Testis (tissue), 2 donors: Measurements from ENCODE around the gene C20orf141.

Experiments
- POLR2A ChIP-seq: fragments of 450-650 bp; IDR thresholded peaks from one replicate; pipeline ENCODE4 v1.6.1; 2017; ENCODE audit warnings: antibody characterized with exemption, mild to moderate bottlenecking, moderate library complexity
- TF ChIP-seq, protein P1 (sequence below), 3 experiments: fragments of 450-650 bp in 2 of 3; fragments of 200-600 bp in 1 of 3; sonication (generic) in 1 of 3; IDR thresholded peaks; one replicate each; pipeline ENCODE4 v1.5.1; 2016 to 2019; ENCODE audit warnings: antibody characterized with exemption in 3 of 3, mild to moderate bottlenecking in 2 of 3, moderate library complexity in 1 of 3

DNA sequence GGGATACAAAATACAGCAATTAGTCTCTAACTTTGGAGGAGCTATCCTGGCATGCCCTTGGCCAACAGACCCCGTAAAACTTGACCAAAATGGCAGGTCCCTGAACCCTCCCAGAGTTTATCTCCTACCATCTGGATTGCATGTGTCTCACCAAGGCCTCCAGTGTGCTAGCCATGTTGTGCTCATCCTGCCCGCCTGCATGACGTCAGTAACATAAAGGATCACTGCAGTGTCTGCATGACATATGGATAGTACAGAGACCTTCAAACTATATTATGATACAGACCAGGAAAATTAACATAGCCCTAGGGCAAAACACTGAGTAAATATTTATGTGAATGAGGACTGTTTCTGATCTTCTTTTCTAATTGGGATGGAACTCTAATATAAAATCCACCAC is 39.6 kb upstream of the C20orf141 start:
- TF ChIP-seq, protein P1, sequence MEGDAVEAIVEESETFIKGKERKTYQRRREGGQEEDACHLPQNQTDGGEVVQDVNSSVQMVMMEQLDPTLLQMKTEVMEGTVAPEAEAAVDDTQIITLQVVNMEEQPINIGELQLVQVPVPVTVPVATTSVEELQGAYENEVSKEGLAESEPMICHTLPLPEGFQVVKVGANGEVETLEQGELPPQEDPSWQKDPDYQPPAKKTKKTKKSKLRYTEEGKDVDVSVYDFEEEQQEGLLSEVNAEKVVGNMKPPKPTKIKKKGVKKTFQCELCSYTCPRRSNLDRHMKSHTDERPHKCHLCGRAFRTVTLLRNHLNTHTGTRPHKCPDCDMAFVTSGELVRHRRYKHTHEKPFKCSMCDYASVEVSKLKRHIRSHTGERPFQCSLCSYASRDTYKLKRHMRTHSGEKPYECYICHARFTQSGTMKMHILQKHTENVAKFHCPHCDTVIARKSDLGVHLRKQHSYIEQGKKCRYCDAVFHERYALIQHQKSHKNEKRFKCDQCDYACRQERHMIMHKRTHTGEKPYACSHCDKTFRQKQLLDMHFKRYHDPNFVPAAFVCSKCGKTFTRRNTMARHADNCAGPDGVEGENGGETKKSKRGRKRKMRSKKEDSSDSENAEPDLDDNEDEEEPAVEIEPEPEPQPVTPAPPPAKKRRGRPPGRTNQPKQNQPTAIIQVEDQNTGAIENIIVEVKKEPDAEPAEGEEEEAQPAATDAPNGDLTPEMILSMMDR (IDR thresholded peaks at IDR 0.05), result no peak
- TF ChIP-seq POLR2A, result no peak
